ENCODE data around the gene ZBTB25.
A peak's percentile ranks its signal among the peaks of the same experiment; 100 is the strongest.

Gene ZBTB25

DNA sequence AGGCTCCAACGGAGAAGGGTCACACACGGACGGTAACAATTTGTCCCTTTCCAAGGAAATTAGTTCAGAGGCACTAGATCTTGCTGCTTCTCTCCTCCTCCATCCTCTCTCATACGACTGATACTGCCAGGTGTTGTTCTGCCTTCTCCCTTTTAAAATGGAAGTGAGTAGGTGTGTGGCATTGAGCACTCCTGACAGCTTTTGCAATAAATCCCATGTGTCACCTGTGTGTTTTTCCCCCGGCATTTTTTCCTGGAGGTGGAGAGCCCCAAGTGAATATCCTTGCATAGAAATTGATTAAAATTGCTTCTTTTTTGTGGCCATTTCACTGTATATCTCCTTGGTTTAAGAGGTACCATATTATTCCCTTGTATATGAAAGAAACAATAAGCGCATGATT, 64.5 kb downstream of the ZBTB25 start:
- Histone ChIP-seq H3K79me2 (ENCODE audit: control insufficient read depth, insufficient read depth, low read length, unreplicated experiment) (no peaks in the 10 kb centered on the region), H2AFZ (ENCODE audit: low read length, unreplicated experiment) (peak overlapping the region; percentile 30), H3K27ac (ENCODE audit: low read depth, low read length) (peak overlapping the region; percentile 86), H3K4me3 (ENCODE audit: low read depth, low read length) (peak overlapping the region; percentile 32; the same call in 1 of the 2 replicates), H3K27me3 (ENCODE audit: insufficient read depth, low read length) (no peaks in the 10 kb centered on the region), H3K36me3 (ENCODE audit: insufficient read depth, low read length) (peaks cover 49% of the 10 kb centered on the region), H3K4me1 (ENCODE audit: control insufficient read depth, insufficient read depth, low read length, unreplicated experiment) (peaks cover 41% of the 10 kb centered on the region)

DNA sequence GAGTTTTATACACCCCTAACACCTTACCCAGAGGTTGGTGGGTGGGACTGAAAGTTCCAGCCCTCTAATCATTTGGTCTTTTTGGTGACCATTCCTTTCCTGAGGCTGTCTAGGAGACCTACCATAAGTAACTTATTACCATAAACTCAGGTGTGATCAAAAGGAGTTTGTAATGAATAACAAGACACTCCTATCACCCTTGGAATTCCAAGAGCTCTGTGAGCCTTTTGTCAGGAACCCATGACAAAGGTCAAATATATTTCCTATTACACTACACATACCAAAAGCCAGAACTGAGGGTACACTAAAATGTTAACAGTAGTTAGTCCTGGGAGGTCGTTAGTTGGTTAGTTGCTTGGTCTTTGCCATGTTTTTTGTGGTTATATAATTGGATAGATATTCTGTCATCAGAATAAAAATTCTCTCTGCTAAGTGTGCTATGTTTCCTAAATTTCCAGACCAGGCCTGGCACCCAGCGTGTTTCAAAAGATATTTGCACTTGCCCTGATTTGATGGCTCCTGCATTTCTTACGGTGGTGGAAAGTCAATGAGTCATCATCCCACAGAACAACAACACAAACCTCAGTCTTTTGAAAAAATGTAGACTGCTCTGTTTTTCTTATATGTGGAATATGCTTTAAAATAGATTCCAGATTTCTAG, 65.3 kb downstream of the ZBTB25 start:
- Histone ChIP-seq H3K4me3 (ENCODE audit: low read depth, low read length) (peak overlapping the region; percentile 32; the same call in 1 of the 2 replicates), H3K79me2 (ENCODE audit: control insufficient read depth, insufficient read depth, low read length, unreplicated experiment) (no peaks in the 10 kb centered on the region), H3K36me3 (ENCODE audit: insufficient read depth, low read length) (peaks cover 44% of the 10 kb centered on the region), H3K27ac (ENCODE audit: low read depth, low read length) (peak overlapping the region; percentile 86), H2AFZ (ENCODE audit: low read length, unreplicated experiment) (peak overlapping the region; percentile 30), H3K4me1 (ENCODE audit: control insufficient read depth, insufficient read depth, low read length, unreplicated experiment) (peaks cover 41% of the 10 kb centered on the region), H3K27me3 (ENCODE audit: insufficient read depth, low read length) (no peaks in the 10 kb centered on the region)

DNA sequence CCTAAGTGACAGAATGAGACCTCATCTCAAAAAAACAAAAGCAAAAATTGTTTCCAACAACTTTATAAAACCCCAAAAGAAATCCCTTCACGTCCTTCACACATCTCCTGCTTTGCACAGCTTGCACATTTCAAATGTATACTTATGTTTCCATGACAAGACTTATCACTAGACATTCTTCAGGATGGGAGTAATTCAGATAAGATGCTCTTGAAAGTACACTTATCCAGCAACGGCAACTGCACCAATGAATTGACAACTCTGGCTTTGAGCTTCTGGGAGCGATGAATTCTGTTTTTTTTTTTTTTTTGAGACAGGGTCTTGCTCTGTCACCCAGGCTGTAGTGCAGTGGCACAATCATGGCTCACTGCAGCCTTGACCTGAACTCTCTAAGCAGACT, 69.1 kb downstream of the ZBTB25 start:
- H3K4me1 ChIP-seq (ENCODE audit: control insufficient read depth, insufficient read depth, low read length, unreplicated experiment) = peaks cover 31% of the 10 kb centered on the region
- peaks cover 42% of the 10 kb centered on the region for H3K36me3 ChIP-seq (ENCODE audit: insufficient read depth, low read length)
- no peaks in the 10 kb centered on the region for H3K27me3 ChIP-seq (ENCODE audit: insufficient read depth, low read length)
- H3K27ac ChIP-seq (ENCODE audit: low read depth, low read length) = no peak overlapping the region
- H2AFZ ChIP-seq (ENCODE audit: low read length, unreplicated experiment) = no peak overlapping the region
- H3K4me3 ChIP-seq (ENCODE audit: low read depth, low read length) = no peak overlapping the region
- no peaks in the 10 kb centered on the region for H3K79me2 ChIP-seq (ENCODE audit: control insufficient read depth, insufficient read depth, low read length, unreplicated experiment)

DNA sequence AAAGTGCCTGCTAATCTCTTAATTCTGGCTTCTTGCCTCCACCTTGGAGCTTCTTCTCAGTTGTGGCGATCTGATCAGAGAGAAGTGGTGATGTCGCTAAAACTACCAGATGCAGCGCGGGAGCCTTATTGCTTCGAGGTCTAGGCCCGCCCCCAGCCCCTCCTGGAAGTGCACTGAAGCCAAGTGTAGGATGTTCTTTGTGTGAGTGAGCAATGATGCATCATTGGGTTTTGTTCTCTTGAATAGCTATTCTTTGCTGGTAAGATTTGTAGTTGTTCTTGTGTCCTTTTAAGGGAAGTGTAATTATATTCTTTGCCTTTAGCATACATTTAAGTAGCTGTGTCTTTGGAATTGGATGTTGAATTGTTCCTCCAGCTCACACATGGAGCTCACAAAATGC, 79.7 kb downstream of the ZBTB25 start:
- H3K4me1 ChIP-seq (ENCODE audit: control insufficient read depth, insufficient read depth, low read length, unreplicated experiment) = peaks cover 18% of the 10 kb centered on the region
- no peak overlapping the region for H2AFZ ChIP-seq (ENCODE audit: low read length, unreplicated experiment)
- peaks cover 50% of the 10 kb centered on the region for H3K36me3 ChIP-seq (ENCODE audit: insufficient read depth, low read length)
- H3K4me3 ChIP-seq (ENCODE audit: low read depth, low read length) = no peak overlapping the region
- H3K27me3 ChIP-seq (ENCODE audit: insufficient read depth, low read length) = no peaks in the 10 kb centered on the region
- peak overlapping the region; percentile 24 for H3K27ac ChIP-seq (ENCODE audit: low read depth, low read length)
- H3K79me2 ChIP-seq (ENCODE audit: control insufficient read depth, insufficient read depth, low read length, unreplicated experiment) = no peaks in the 10 kb centered on the region

DNA sequence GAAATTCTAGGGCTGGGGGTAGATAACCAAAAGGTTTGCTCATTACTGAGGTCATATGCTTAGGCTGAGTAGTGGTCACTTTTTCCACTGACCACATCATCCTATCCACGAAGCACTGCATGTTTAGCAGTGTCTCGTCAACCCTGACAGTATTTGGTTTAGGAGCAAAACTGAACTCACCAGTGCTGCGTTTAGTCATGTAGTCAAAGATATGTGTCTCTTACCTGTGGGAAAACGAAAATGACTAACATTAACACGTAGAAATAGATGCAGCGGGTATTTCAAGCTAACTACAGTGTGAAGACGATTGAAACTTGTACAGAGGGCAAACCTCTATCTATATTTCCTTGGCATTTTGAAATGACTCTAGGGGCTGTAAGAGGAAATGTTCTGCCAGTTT, 80.9 kb downstream of the ZBTB25 start:
- Histone ChIP-seq H3K36me3 (ENCODE audit: insufficient read depth, low read length) (peaks cover 50% of the 10 kb centered on the region), H3K4me3 (ENCODE audit: low read depth, low read length) (no peak overlapping the region), H3K79me2 (ENCODE audit: control insufficient read depth, insufficient read depth, low read length, unreplicated experiment) (no peaks in the 10 kb centered on the region), H2AFZ (ENCODE audit: low read length, unreplicated experiment) (no peak overlapping the region), H3K27ac (ENCODE audit: low read depth, low read length) (no peak overlapping the region), H3K4me1 (ENCODE audit: control insufficient read depth, insufficient read depth, low read length, unreplicated experiment) (peaks cover 19% of the 10 kb centered on the region), H3K27me3 (ENCODE audit: insufficient read depth, low read length) (no peaks in the 10 kb centered on the region)

DNA sequence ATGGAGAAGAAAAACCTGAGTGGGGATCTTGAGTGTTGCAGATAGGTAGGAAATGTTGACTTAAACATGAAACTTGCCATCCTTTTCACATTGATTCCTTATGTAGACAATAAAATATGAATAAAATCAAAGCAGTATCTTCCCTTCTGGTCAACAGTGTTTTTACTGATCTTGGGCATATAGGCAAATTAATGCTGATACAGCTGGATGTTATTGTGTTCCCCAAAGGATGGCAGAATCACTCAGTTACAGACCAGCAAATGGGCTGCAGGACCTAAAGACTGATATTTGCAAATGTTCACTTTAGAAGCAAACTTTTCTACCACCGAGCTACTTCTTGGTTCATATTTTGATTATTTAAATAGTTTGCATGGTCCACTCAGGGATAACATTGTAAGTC, 81.6 kb downstream of the ZBTB25 start:
- no peak overlapping the region for H3K4me3 ChIP-seq (ENCODE audit: low read depth, low read length)
- H3K4me1 ChIP-seq (ENCODE audit: control insufficient read depth, insufficient read depth, low read length, unreplicated experiment) = peaks cover 27% of the 10 kb centered on the region
- H3K27ac ChIP-seq (ENCODE audit: low read depth, low read length) = no peak overlapping the region
- H2AFZ ChIP-seq (ENCODE audit: low read length, unreplicated experiment) = no peak overlapping the region
- no peaks in the 10 kb centered on the region for H3K27me3 ChIP-seq (ENCODE audit: insufficient read depth, low read length)
- no peaks in the 10 kb centered on the region for H3K79me2 ChIP-seq (ENCODE audit: control insufficient read depth, insufficient read depth, low read length, unreplicated experiment)
- peaks cover 42% of the 10 kb centered on the region for H3K36me3 ChIP-seq (ENCODE audit: insufficient read depth, low read length)

DNA sequence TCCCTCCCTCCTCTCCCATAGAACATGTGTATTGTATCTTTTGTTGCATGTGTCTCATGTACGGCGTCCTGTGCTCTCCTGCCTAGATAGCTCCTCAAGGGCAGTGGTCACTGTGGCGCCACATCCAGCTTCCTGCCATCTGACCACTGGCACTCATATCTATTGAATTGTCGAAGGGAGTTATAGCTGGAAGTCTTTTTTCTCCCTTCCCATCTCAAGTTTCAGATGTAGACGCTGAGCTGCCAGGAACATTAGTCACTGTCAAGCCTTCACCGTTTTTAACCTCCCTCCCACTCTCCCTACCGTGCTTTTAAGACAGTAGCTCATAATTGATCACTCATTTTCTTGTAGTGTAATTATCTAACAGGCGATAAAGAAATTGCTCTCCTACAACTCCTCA, 82.5 kb downstream of the ZBTB25 start:
- H3K79me2 ChIP-seq (ENCODE audit: control insufficient read depth, insufficient read depth, low read length, unreplicated experiment) = no peaks in the 10 kb centered on the region
- H3K27ac ChIP-seq (ENCODE audit: low read depth, low read length) = peak overlapping the region; percentile 45
- H3K27me3 ChIP-seq (ENCODE audit: insufficient read depth, low read length) = no peaks in the 10 kb centered on the region
- peaks cover 35% of the 10 kb centered on the region for H3K4me1 ChIP-seq (ENCODE audit: control insufficient read depth, insufficient read depth, low read length, unreplicated experiment)
- H2AFZ ChIP-seq (ENCODE audit: low read length, unreplicated experiment) = no peak overlapping the region
- peaks cover 40% of the 10 kb centered on the region for H3K36me3 ChIP-seq (ENCODE audit: insufficient read depth, low read length)
- H3K4me3 ChIP-seq (ENCODE audit: low read depth, low read length) = no peak overlapping the region

DNA sequence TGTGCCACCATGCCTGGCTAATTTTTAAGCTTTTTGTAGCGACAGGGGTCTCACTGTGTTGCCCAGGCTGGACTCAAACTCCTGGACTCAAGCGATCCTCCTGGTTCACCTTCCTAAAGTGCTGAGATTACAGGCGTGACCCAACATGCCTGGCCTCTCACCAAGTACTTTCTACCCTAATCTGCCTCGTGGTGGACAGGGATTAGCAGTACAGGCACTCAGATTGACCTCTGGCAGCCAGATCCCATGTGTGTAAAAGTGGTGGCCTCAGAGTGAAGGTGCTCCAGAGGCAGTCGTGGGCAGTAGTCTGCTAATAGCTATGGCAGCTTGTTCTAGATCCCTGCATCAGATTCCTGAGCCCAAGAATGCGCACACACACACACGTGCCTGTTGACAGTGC, 84.6 kb downstream of the ZBTB25 start:
- Histone ChIP-seq H3K79me2 (ENCODE audit: control insufficient read depth, insufficient read depth, low read length, unreplicated experiment) (no peaks in the 10 kb centered on the region), H2AFZ (ENCODE audit: low read length, unreplicated experiment) (no peak overlapping the region), H3K4me3 (ENCODE audit: low read depth, low read length) (no peak overlapping the region), H3K27ac (ENCODE audit: low read depth, low read length) (no peak overlapping the region), H3K4me1 (ENCODE audit: control insufficient read depth, insufficient read depth, low read length, unreplicated experiment) (peaks cover 30% of the 10 kb centered on the region), H3K36me3 (ENCODE audit: insufficient read depth, low read length) (peaks cover 39% of the 10 kb centered on the region), H3K27me3 (ENCODE audit: insufficient read depth, low read length) (no peaks in the 10 kb centered on the region)

DNA sequence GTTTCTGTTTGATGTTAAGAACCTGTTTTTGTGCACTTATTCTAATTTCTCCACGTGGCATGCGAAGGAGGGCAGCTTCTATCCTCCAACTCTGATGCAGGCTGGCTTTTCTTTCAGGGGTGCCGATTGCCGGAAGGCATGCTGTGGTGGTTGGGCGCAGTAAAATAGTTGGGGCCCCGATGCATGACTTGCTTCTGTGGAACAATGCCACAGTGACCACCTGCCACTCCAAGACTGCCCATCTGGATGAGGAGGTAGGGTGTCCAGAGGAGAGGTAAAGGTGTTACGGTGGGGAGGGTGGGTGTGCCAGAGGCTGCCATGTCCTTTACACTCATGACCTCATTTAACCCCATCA, 85.9 kb downstream of the ZBTB25 start:
- Histone ChIP-seq H3K4me1 (ENCODE audit: control insufficient read depth, insufficient read depth, low read length, unreplicated experiment) (peaks cover 27% of the 10 kb centered on the region), H3K27me3 (ENCODE audit: insufficient read depth, low read length) (no peaks in the 10 kb centered on the region), H2AFZ (ENCODE audit: low read length, unreplicated experiment) (no peak overlapping the region), H3K4me3 (ENCODE audit: low read depth, low read length) (no peak overlapping the region), H3K36me3 (ENCODE audit: insufficient read depth, low read length) (peaks cover 32% of the 10 kb centered on the region), H3K27ac (ENCODE audit: low read depth, low read length) (no peak overlapping the region), H3K79me2 (ENCODE audit: control insufficient read depth, insufficient read depth, low read length, unreplicated experiment) (no peaks in the 10 kb centered on the region)

DNA sequence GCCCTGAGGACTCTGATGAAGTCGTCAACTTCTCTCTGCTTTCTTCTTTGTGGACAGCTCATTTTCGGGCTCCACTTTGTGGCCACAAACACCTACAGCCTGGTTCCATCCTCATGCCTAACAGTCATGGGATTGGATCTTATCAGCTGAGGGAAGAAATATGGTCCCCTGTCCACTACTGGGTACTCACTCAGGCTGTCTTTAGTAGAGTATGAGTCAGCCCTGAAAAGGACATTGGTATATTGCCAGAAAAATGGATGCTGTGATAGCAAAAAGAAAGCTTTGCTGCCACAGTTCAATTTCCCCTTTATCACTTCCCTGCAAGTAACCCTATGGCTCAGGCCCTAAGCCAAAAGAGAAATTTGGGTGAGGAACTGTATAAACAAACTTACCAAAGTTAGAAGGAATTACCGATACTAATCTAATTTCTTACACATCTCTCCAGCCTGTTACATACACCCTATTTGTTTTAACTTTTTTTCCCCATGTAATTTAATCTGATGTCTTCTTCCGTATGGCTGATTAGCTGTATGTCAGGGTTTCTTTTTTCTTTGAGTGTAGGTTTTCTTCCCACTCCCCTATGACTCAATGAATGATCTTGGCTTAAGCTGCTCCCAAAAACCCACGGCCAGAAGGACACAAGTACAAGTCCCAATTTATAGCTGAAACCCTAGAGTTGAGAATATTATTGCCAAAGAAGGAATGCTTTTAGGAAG, 86.4 kb downstream of the ZBTB25 start:
- peaks cover 29% of the 10 kb centered on the region for H3K36me3 ChIP-seq (ENCODE audit: insufficient read depth, low read length)
- H3K27me3 ChIP-seq (ENCODE audit: insufficient read depth, low read length) = no peaks in the 10 kb centered on the region
- H3K4me3 ChIP-seq (ENCODE audit: low read depth, low read length) = no peak overlapping the region
- H2AFZ ChIP-seq (ENCODE audit: low read length, unreplicated experiment) = no peak overlapping the region
- H3K27ac ChIP-seq (ENCODE audit: low read depth, low read length) = peak overlapping the region; percentile 46
- no peaks in the 10 kb centered on the region for H3K79me2 ChIP-seq (ENCODE audit: control insufficient read depth, insufficient read depth, low read length, unreplicated experiment)
- H3K4me1 ChIP-seq (ENCODE audit: control insufficient read depth, insufficient read depth, low read length, unreplicated experiment) = peaks cover 27% of the 10 kb centered on the region

DNA sequence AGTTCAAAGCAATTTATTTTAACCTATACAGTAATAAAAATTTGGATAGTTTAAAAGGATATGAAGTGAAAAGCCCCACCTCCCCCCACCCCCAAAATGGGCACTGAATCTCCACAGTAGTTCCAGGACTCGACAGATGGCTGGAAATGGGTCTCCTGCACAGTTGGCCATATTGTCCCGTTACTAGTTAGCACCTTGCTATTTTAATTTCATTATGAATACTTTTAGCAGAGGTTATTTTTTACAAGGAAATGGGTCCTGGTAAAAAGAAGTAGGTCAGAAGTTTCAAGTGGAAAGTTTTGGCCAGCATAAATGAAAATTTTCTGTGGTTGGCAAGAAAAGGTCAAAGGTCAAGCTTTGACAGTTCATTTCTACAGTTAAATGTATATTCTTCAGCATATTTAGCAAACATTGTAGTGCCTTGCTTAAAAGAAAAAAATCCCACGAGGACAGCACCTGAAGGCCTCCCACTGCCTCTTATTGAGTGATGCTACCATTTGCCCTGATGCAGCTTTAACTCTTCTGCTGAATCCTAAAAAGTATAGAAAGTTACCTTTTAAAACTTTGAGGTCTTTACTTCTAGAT, 87.2 kb downstream of the ZBTB25 start:
- H2AFZ ChIP-seq (ENCODE audit: low read length, unreplicated experiment) = no peak overlapping the region
- H3K4me1 ChIP-seq (ENCODE audit: control insufficient read depth, insufficient read depth, low read length, unreplicated experiment) = peaks cover 27% of the 10 kb centered on the region
- H3K79me2 ChIP-seq (ENCODE audit: control insufficient read depth, insufficient read depth, low read length, unreplicated experiment) = no peaks in the 10 kb centered on the region
- no peak overlapping the region for H3K4me3 ChIP-seq (ENCODE audit: low read depth, low read length)
- H3K36me3 ChIP-seq (ENCODE audit: insufficient read depth, low read length) = peaks cover 26% of the 10 kb centered on the region; the same call in 1 of the 2 replicates
- H3K27ac ChIP-seq (ENCODE audit: low read depth, low read length) = peak overlapping the region; percentile 46; the same call in 1 of the 2 replicates
- no peaks in the 10 kb centered on the region for H3K27me3 ChIP-seq (ENCODE audit: insufficient read depth, low read length)
